H1 (cell line): Measurements from ENCODE around the gene ABHD12B. TPM values are rescaled to one million over a fixed set of nuclear protein-coding genes. Genes with fewer than 3 reads are reported as not detected.

Experiments used
- CTCF ChIA-PET: fragments of 300-600 bp; sonication (Branson Sonifier 250); formaldehyde crosslinking; loops from one replicate; lab custom pipeline; 2021; ENCODE audit not compliant: partially characterized antibody; lab: Charles Lee
- POLR2A ChIA-PET: fragments of 300-600 bp; sonication (Branson Sonifier 250); formaldehyde crosslinking; loops from one replicate; lab custom pipeline; 2021; ENCODE audit warnings: inconsistent platforms; ENCODE audit not compliant: partially characterized antibody; lab: Charles Lee
- DNase-seq, 2 experiments: peaks; one replicate each; pipeline versions ENCODE4 v3.0.0 to v3.0.0-alpha.2; 2010 to 2022; ENCODE audit warnings: low spot score in 2 of 2, low read depth in 1 of 2, mixed read lengths in 1 of 2
- FAIRE-seq: peaks from 2 replicates; lab custom pipeline; 2011; peaks lifted over from hg19 to GRCh38; lab: Jason Lieb, UNC
- H2AFZ ChIP-seq: 2 replicates; pipeline ENCODE4 v1.8.1; 2012; ENCODE audit warnings: low read length, inconsistent platforms
- H2AK5ac ChIP-seq: 2 replicates; pipeline ENCODE4 v1.6.1; 2013; ENCODE audit warnings: low read depth, low read length
- H2BK120ac ChIP-seq: replicated peaks from 2 replicates; pipeline ENCODE3; 2013; ENCODE audit warnings: low read depth, low read length, inconsistent platforms
- H2BK12ac ChIP-seq: 2 replicates; pipeline ENCODE4 v1.6.1; 2013; ENCODE audit warnings: low read depth, low read length
- H2BK15ac ChIP-seq: 2 replicates; pipeline ENCODE4 v1.6.1; 2013; ENCODE audit warnings: low read length
- H2BK20ac ChIP-seq: 2 replicates; pipeline ENCODE4 v1.6.1; 2013; ENCODE audit warnings: low read length
- H2BK5ac ChIP-seq: 2 replicates; pipeline ENCODE4 v1.6.1; 2013; ENCODE audit warnings: low read depth, low read length
- H3K14ac ChIP-seq: 2 replicates; pipeline ENCODE4 v1.6.1; 2013; ENCODE audit warnings: inconsistent platforms; ENCODE audit not compliant: insufficient read length
- H3K18ac ChIP-seq: 2 replicates; pipeline ENCODE4 v1.6.1; 2013; ENCODE audit warnings: low read length; ENCODE audit errors: extremely low read depth
- H3K23ac ChIP-seq: 2 replicates; pipeline ENCODE4 v1.6.1; 2013; ENCODE audit warnings: inconsistent platforms; ENCODE audit not compliant: insufficient read length
- H3K23me2 ChIP-seq: 2 replicates; pipeline ENCODE4 v1.6.1; 2013; ENCODE audit warnings: low read depth, low read length
- H3K27ac ChIP-seq: 2 replicates; pipeline ENCODE4 v1.6.1; 2011; ENCODE audit warnings: low read depth, low read length, inconsistent platforms
- H3K27me3 ChIP-seq, 4 experiments: replicated peaks in 1 of 4; 1 replicate in 1 of 4; 2 replicates in 3 of 4; pipeline versions ENCODE4 v1.6.1 to v1.8.1; 2011 to 2013; ENCODE audit warnings: low read length in 3 of 4, mild to moderate bottlenecking in 3 of 4, inconsistent platforms in 2 of 4, mixed read lengths in 2 of 4, moderate library complexity in 1 of 4; ENCODE audit not compliant: control insufficient read depth in 3 of 4, insufficient read depth in 3 of 4; ENCODE audit errors: extremely low read depth in 1 of 4
- H3K36me3 ChIP-seq, 4 experiments: 2 replicates each; pipeline versions ENCODE4 v1.6.1 to v1.8.1; 2011 to 2013; ENCODE audit warnings: mild to moderate bottlenecking in 4 of 4, low read length in 3 of 4, moderate library complexity in 2 of 4, control low read depth in 1 of 4, inconsistent platforms in 1 of 4; ENCODE audit not compliant: insufficient read depth in 4 of 4, control insufficient read depth in 2 of 4
- H3K4ac ChIP-seq: replicated peaks from 2 replicates; pipeline ENCODE3; 2013; ENCODE audit warnings: low read length, low read depth, mixed read lengths, inconsistent platforms; ENCODE audit not compliant: insufficient read length
- H3K4me1 ChIP-seq, 4 experiments: replicated peaks in 1 of 4; 1 replicate in 1 of 4; 2 replicates in 3 of 4; pipeline versions ENCODE4 v1.6.1 to v1.8.1; 2011 to 2013; ENCODE audit warnings: low read length in 3 of 4, inconsistent platforms in 2 of 4, mixed read lengths in 1 of 4; ENCODE audit not compliant: insufficient read depth in 4 of 4, control insufficient read depth in 3 of 4
- H3K4me2 ChIP-seq, 2 experiments: 2 replicates each; pipeline versions ENCODE4 v1.6.1 to v1.8.1; 2011 to 2013; ENCODE audit warnings: low read depth in 2 of 2, low read length in 2 of 2, control low read depth in 1 of 2, inconsistent platforms in 1 of 2, mild to moderate bottlenecking in 1 of 2; ENCODE audit not compliant: insufficient read depth in 1 of 2
- H3K4me3 ChIP-seq, 4 experiments: fragments of 200-600, 300-600 bp in 1 of 4; sonication (generic), shearing (Covaris generic), sonication (Bioruptor Twin) in 1 of 4; 2 replicates each; pipeline versions ENCODE4 v1.5.1 to v1.8.1; 2011 to 2016; ENCODE audit warnings: low read length in 4 of 4, low read depth in 3 of 4, control low read depth in 2 of 4, inconsistent platforms in 2 of 4, mild to moderate bottlenecking in 2 of 4, mixed read lengths in 1 of 4, moderate library complexity in 1 of 4; ENCODE audit not compliant: insufficient read depth in 2 of 4; ENCODE audit errors: extremely low read depth in 1 of 4
- H3K56ac ChIP-seq: replicated peaks from 2 replicates; pipeline ENCODE3; 2013; ENCODE audit warnings: low read depth, mild to moderate bottlenecking, mixed read lengths, low read length, inconsistent platforms; ENCODE audit not compliant: insufficient read length
- H3K79me1 ChIP-seq: 2 replicates; pipeline ENCODE4 v1.6.1; 2013; ENCODE audit warnings: low read depth, low read length, control low read depth
- H3K79me2 ChIP-seq, 2 experiments: 2 replicates each; pipeline versions ENCODE4 v1.6.1 to v1.8.1; 2012 to 2013; ENCODE audit warnings: low read length in 2 of 2, mild to moderate bottlenecking in 2 of 2, inconsistent platforms in 1 of 2; ENCODE audit not compliant: insufficient read depth in 2 of 2, control insufficient read depth in 1 of 2
- H3K9ac ChIP-seq, 4 experiments: replicated peaks in 1 of 4; 1 replicate in 1 of 4; 2 replicates in 3 of 4; pipeline versions ENCODE4 v1.6.1 to v1.8.1; 2011 to 2013; ENCODE audit warnings: low read depth in 3 of 4, low read length in 3 of 4, control low read depth in 2 of 4, mild to moderate bottlenecking in 2 of 4, moderate library complexity in 2 of 4, inconsistent platforms in 1 of 4; ENCODE audit errors: extremely low read depth in 1 of 4
- H3K9me3 ChIP-seq, 2 experiments: 2 replicates each; pipeline versions ENCODE4 v1.6.1 to v1.8.1; 2012 to 2013; ENCODE audit warnings: mild to moderate bottlenecking in 2 of 2, moderate library complexity in 2 of 2, control low read depth in 1 of 2, inconsistent platforms in 1 of 2, low read depth in 1 of 2, low read length in 1 of 2, mixed read lengths in 1 of 2; ENCODE audit not compliant: insufficient read depth in 2 of 2
- H4K20me1 ChIP-seq, 2 experiments: replicated peaks in 1 of 2; 2 replicates each; pipeline versions ENCODE3 to v1.8.1; 2011 to 2013; ENCODE audit warnings: inconsistent platforms in 2 of 2, low read length in 2 of 2, mild to moderate bottlenecking in 1 of 2; ENCODE audit not compliant: insufficient read depth in 2 of 2, control insufficient read depth in 1 of 2
- H4K5ac ChIP-seq: 2 replicates; pipeline ENCODE4 v1.6.1; 2013; ENCODE audit warnings: low read length, low read depth, mixed read lengths, inconsistent platforms; ENCODE audit not compliant: insufficient read length
- H4K8ac ChIP-seq: 2 replicates; pipeline ENCODE4 v1.8.0; 2013; ENCODE audit warnings: mild to moderate bottlenecking, moderate library complexity, low read length, inconsistent platforms; ENCODE audit not compliant: insufficient read depth; ENCODE audit errors: extremely low read depth
- H4K91ac ChIP-seq: replicated peaks from 2 replicates; pipeline ENCODE3; 2013; ENCODE audit warnings: low read length, mixed read lengths, inconsistent platforms; ENCODE audit not compliant: insufficient read length
- CEBPB ChIP-seq: IDR thresholded peaks from 2 replicates; pipeline ENCODE4 v1.6.1; 2012; ENCODE audit warnings: low read depth, low read length
- CREB1 ChIP-seq: IDR thresholded peaks from 2 replicates; pipeline ENCODE4 v1.6.1; 2012; ENCODE audit warnings: inconsistent platforms
- CTCF ChIP-seq, 3 experiments: IDR thresholded peaks; 1 replicate in 2 of 3; 2 replicates in 1 of 3; pipeline versions ENCODE4 v1.5.1 to v1.6.1; 2011; ENCODE audit warnings: low read length in 3 of 3, mild to moderate bottlenecking in 3 of 3, inconsistent platforms in 2 of 3, low read depth in 1 of 3, moderate library complexity in 1 of 3; ENCODE audit not compliant: insufficient read depth in 1 of 3; ENCODE audit errors: control extremely low read depth in 1 of 3
- EZH2 ChIP-seq: fragments of 200-600 bp; sonication (generic); IDR thresholded peaks from 2 replicates; pipeline ENCODE4 v1.7.1; 2012; ENCODE audit warnings: low read depth, mild to moderate bottlenecking, moderate library complexity, low read length, inconsistent platforms; ENCODE audit not compliant: severe bottlenecking
- NANOG ChIP-seq: IDR thresholded peaks from 2 replicates; pipeline ENCODE4 v1.6.1; 2011; ENCODE audit warnings: low read length, low read depth, mild to moderate bottlenecking, inconsistent platforms; ENCODE audit not compliant: insufficient read depth, poor library complexity, severe bottlenecking
- SIN3A ChIP-seq, 2 experiments: IDR thresholded peaks in 1 of 2; conservative IDR thresholded peaks in 1 of 2; 2 replicates each; pipeline ENCODE4 v1.6.1; 2011 to 2012; ENCODE audit warnings: low read length in 2 of 2, improper control_type of control experiment in 1 of 2, low read depth in 1 of 2, mild to moderate bottlenecking in 1 of 2
- SIX5 ChIP-seq: IDR thresholded peaks from 2 replicates; pipeline ENCODE4 v1.6.1; 2011; ENCODE audit warnings: mild to moderate bottlenecking, low read depth, low read length
- WGBS, 2 experiments: shearing (Covaris generic) in 1 of 2; methylation state at CpG; one replicate each; pipeline versions ENCODE4 v1.1.6 to v1.1.7; 2013 to 2015; ENCODE audit warnings: low lambda C conversion rate in 2 of 2, mixed read lengths in 2 of 2, inconsistent platforms in 1 of 2, low coverage in 1 of 2, missing lambda C conversion rate in 1 of 2; ENCODE audit not compliant: insufficient replicate concordance in 2 of 2, insufficient coverage in 1 of 2, insufficient read length in 1 of 2; ENCODE audit errors: extremely low coverage in 1 of 2, missing lambda C conversion rate in 1 of 2; 5-methylcytosine and 5-hydroxymethylcytosine counted together
- polyA plus RNA-seq, 7 experiments: library from polyadenylated mRNA; depleted of rRNA in 3 of 7; stranded (reverse) in 5 of 7; unstranded in 2 of 7; fragments of >200 nt in 5 of 7; fragments of 200-250 nt in 2 of 7; gene quantifications; 1 replicate in 5 of 7; 2 replicates in 1 of 7; 4 replicates in 1 of 7; pipeline versions ENCODE4 v1.2.1 to v1.2.3, GENCODE V29; 2011 to 2013; ENCODE audit warnings: missing spikeins in 2 of 7, mixed read lengths in 2 of 7
- total RNA-seq: library from RNA; stranded (reverse); fragmentation: NEBNext Ultra II Directional; extraction: Animal tissue kit (Norgen Biotek cat#: 25700); gene quantifications from 2 replicates; pipeline ENCODE4 v1.2.1, GENCODE V29; 2021
- TF ChIP-seq, protein P1 (sequence below): IDR thresholded peaks from 2 replicates; pipeline ENCODE4 v1.6.1; 2011; ENCODE audit warnings: low read length, improper control_type of control experiment

Gene ABHD12B
- total and polyA plus RNA-seq, 2 of the 8 experiments (the other 6 are each of a cell fraction or from before 2014, with no cell fraction given) = 4.0 to 102 TPM

- no peak overlapping the region for H2BK5ac ChIP-seq
- ChIA-PET POLR2A (interaction anchor here (1.1 to 3.9 kb wide), 4 partner anchors 10 to 46 kb away, joined by 3 to 23 read pairs (median 4); no protein-coding TSS in a partner anchor), CTCF (interaction anchor here (1.4 to 1.5 kb wide), 2 partner anchors 29 to 54 kb away, joined by 4 read pairs; no protein-coding TSS in a partner anchor)
- no peak for FAIRE-seq
- no peaks in the 10 kb centered on the region for H3K79me1 ChIP-seq
- H3K4me3 ChIP-seq = peak overlapping the region; percentile 70 to 89 (median 76)
- DNase-seq = no peak
- H3K36me3 ChIP-seq = no peaks in the 10 kb centered on the region
- H3K27me3 ChIP-seq = peaks cover 4 to 49% (median 35%) of the 10 kb centered on the region in 4 experiments
- peaks cover 17% of the 10 kb centered on the region for H3K23me2 ChIP-seq
- no peak overlapping the region for H3K4ac ChIP-seq
- no peak overlapping the region for H3K27ac ChIP-seq
- H4K8ac ChIP-seq = no peak overlapping the region; the same call in 1 of the 2 replicates
- H2BK120ac ChIP-seq = no peak overlapping the region
- H3K18ac ChIP-seq = peak overlapping the region; percentile 71; the same call in 1 of the 2 replicates
- WGBS, 2 experiments = 6% methylated on average over 10 of the region's 10 CpGs; no CpG with 5 or more reads in 1 of the 2 experiments
- H3K4me2 ChIP-seq = peak overlapping the region; percentile 85 to 96
- H2AFZ ChIP-seq = peak overlapping the region; percentile 52; the same call in 1 of the 2 replicates
- H3K4me1 ChIP-seq = peaks cover 0 to 13% (median 7%) of the 10 kb centered on the region in 4 experiments; a peak in 5 of 7 replicates
- 0 out of 2 replicates have a peak overlapping the region, but pooled peaks have one; percentile 43 for H2BK20ac ChIP-seq
- no peaks in the 10 kb centered on the region for H3K9me3 ChIP-seq
- H3K79me2 ChIP-seq = peaks cover 0 to 18% of the 10 kb centered on the region in 2 experiments; a peak in 2 of 4 replicates
- no peak overlapping the region for H3K56ac ChIP-seq
- H3K9ac ChIP-seq = peak overlapping the region in 3 of 4 experiments; percentile 30 to 49 (median 31); a peak in 3 of 7 replicates
- H4K5ac ChIP-seq = no peak overlapping the region
- no peak overlapping the region for H3K14ac ChIP-seq
- no peak overlapping the region for H2BK15ac ChIP-seq
- H4K20me1 ChIP-seq = peaks cover 12% of the 10 kb centered on the region in 2 experiments
- peak overlapping the region; percentile 36 for H4K91ac ChIP-seq
- no peak overlapping the region for H2AK5ac ChIP-seq
- peak overlapping the region; percentile 70; the same call in 1 of the 2 replicates for H2BK12ac ChIP-seq
- no peak overlapping the region for H3K23ac ChIP-seq
- 0 out of 4 replicates have a peak, but pooled peaks of 1 of the 2 experiments have one; percentile 15 for TF ChIP-seq SIN3A (conservative IDR thresholded peaks at IDR 0.05 in 1 of 2, IDR thresholded peaks at IDR 0.05 in 1 of 2; ENCODE audit: low read depth in 1 of 2, low read length in 2 of 2)
- TF ChIP-seq EZH2 = no peak
- no peak for TF ChIP-seq NANOG
- TF ChIP-seq CREB1 = no peak
- TF ChIP-seq, protein P1, sequence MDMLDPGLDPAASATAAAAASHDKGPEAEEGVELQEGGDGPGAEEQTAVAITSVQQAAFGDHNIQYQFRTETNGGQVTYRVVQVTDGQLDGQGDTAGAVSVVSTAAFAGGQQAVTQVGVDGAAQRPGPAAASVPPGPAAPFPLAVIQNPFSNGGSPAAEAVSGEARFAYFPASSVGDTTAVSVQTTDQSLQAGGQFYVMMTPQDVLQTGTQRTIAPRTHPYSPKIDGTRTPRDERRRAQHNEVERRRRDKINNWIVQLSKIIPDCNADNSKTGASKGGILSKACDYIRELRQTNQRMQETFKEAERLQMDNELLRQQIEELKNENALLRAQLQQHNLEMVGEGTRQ = no peak
- no peak for TF ChIP-seq CEBPB
- TF ChIP-seq SIX5 = no peak
- TF ChIP-seq CTCF (IDR thresholded peaks at IDR 0.05; ENCODE audit: control extremely low read depth in 1 of 3, insufficient read depth in 1 of 3, low read depth in 1 of 3, low read length in 3 of 3) = no peak
These were observed 40.1 kb upstream of the ABHD12B start for GRCh38 chr14:50831726-50832168.
